ENCODE data around the gene KIRREL3. TPM values are rescaled to one million over a fixed set of nuclear protein-coding genes. Genes with fewer than 3 reads are reported as not detected.

Gene KIRREL3
- total RNA-seq, 1 donor from 2014 or later: 0.38 TPM

DNA sequence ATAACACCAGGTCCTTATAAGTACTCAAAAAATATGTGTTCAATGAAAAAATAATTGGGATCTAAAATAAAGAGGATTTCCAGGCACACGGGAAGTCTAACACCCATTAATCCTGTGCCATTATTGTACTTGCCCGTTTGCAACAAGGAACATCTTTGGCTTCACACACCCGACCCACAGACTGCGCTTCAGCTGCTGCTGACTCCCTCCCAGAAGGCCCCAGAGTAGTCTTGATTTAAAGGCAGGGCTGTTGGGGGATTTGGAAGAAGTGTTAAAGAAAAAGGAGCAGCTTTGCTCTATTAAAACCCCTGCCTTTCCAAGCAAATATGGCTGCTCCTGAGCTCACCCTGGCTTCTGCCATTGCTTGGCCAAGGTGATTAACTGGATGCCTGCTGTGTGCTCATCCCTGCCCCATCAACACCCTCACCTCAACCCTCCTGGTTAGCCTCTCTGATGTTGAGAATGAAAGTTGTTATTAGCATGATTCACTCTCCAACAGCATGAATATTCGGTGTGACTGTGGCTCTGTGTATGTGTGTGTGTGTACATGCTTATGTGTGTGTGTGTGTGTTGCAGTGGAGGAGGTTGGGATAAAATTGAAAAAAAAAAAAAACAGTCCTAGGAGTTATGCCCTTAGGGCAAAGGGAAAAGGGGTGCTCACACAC is 76.1 kb downstream of the KIRREL3 start:
- TF ChIP-seq, protein P1, sequence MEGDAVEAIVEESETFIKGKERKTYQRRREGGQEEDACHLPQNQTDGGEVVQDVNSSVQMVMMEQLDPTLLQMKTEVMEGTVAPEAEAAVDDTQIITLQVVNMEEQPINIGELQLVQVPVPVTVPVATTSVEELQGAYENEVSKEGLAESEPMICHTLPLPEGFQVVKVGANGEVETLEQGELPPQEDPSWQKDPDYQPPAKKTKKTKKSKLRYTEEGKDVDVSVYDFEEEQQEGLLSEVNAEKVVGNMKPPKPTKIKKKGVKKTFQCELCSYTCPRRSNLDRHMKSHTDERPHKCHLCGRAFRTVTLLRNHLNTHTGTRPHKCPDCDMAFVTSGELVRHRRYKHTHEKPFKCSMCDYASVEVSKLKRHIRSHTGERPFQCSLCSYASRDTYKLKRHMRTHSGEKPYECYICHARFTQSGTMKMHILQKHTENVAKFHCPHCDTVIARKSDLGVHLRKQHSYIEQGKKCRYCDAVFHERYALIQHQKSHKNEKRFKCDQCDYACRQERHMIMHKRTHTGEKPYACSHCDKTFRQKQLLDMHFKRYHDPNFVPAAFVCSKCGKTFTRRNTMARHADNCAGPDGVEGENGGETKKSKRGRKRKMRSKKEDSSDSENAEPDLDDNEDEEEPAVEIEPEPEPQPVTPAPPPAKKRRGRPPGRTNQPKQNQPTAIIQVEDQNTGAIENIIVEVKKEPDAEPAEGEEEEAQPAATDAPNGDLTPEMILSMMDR (IDR thresholded peaks at IDR 0.05; ENCODE audit: unreplicated experiment): no peak
- no peaks in the 10 kb centered on the region for H3K36me3 Mint-ChIP-seq (ENCODE audit: low read depth, unreplicated experiment)
- peaks cover 2% of the 10 kb centered on the region for H3K27me3 Mint-ChIP-seq (ENCODE audit: unreplicated experiment)
- no peaks in the 10 kb centered on the region for H3K9me3 Mint-ChIP-seq (ENCODE audit: unreplicated experiment)
- no peaks in the 10 kb centered on the region for H3K4me1 Mint-ChIP-seq (ENCODE audit: unreplicated experiment)
- H3K27ac Mint-ChIP-seq (ENCODE audit: unreplicated experiment): no peak overlapping the region
- DNase-seq (ENCODE audit: low spot score): no peak
- H3K4me3 Mint-ChIP-seq (ENCODE audit: unreplicated experiment): no peak overlapping the region

DNA sequence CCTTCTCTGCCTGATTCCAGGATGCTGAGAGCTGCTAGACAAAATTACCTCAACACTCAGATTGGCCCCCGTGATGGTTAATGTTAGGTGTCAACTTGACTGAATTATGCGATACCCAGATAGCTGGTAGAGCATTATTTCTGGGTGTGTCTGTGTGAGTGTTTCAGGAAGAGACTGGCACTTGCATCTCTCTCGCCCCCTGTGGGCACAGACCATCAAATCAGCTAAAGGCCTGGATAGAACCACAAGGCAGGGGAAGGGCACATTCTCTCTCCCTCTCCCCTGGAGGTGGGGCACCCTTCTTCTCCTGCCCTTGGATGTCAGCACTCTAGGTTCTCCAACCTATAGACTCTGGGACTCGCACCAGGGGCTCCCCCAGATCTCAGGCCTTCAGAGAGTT is 79.7 kb downstream of the KIRREL3 start:
- no peak for DNase-seq (ENCODE audit: low spot score)
- TF ChIP-seq, protein P1 (IDR thresholded peaks at IDR 0.05; ENCODE audit: unreplicated experiment): no peak

DNA sequence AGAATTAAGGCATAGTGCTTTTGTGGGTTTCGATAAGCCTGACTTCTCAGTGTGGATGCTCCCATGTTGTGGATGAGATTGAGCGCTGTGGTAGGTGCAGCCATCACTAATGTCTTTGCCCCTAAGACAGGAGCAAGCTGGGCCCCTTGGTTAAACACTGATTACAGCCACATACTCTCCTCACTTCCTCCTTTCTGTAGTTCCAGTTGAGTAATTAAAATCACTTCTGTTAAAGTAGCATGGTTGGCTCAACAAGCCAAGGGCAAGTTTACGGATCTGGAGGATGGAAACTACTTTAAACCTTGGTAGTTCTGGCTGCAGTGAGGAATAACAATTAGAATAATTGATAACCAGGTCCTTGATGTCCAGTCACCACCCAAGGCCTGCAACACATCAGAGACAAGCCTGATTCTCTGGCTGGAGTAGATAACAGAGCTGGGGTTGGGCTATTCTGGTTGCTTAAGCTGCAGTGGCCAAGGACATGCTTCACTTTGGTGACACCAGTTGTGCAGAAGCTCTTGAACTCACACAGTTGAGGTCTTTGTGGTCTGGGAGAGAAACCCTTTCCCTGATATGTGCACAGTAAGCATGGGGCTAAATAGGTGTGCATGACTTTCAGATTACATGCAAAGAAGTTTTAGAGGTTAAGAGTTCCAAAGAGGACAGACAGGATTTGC is 81.3 kb downstream of the KIRREL3 start:
- TF ChIP-seq, protein P1 (IDR thresholded peaks at IDR 0.05; ENCODE audit: unreplicated experiment): no peak
- Mint-ChIP-seq H3K36me3 (ENCODE audit: low read depth, unreplicated experiment) (no peaks in the 10 kb centered on the region), H3K27ac (ENCODE audit: unreplicated experiment) (no peak overlapping the region), H3K27me3 (ENCODE audit: unreplicated experiment) (peaks cover 2% of the 10 kb centered on the region), H3K9me3 (ENCODE audit: unreplicated experiment) (no peaks in the 10 kb centered on the region), H3K4me1 (ENCODE audit: unreplicated experiment) (no peaks in the 10 kb centered on the region), H3K4me3 (ENCODE audit: unreplicated experiment) (no peak overlapping the region)
- DNase-seq (ENCODE audit: low spot score): no peak

More for the DNA sequence above, 79.7 kb downstream of the KIRREL3 start:
- H3K4me1 Mint-ChIP-seq (ENCODE audit: unreplicated experiment): no peaks in the 10 kb centered on the region
- H3K9me3 Mint-ChIP-seq (ENCODE audit: unreplicated experiment): no peaks in the 10 kb centered on the region
- H3K36me3 Mint-ChIP-seq (ENCODE audit: low read depth, unreplicated experiment): no peaks in the 10 kb centered on the region
- no peak overlapping the region for H3K4me3 Mint-ChIP-seq (ENCODE audit: unreplicated experiment)
- peaks cover 2% of the 10 kb centered on the region for H3K27me3 Mint-ChIP-seq (ENCODE audit: unreplicated experiment)
- H3K27ac Mint-ChIP-seq (ENCODE audit: unreplicated experiment): no peak overlapping the region

DNA sequence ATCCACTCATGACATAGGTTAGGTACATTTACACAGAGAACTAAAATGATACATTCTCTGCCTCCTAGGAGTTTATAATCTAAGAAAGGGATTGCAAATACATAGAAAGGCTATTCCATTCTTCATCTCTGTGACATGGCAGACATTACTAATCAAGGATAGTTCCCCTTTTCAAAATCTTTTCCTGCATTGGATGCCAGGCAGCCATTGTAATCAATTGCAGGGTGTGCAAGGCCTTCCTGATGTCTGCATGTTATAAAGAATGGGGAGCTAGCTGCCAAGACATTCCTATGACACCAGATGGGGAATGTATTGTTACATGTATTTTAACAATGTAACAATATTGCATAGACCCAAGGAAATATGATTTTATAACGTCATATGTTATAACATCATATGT is 82.0 kb downstream of the KIRREL3 start:
- H3K4me1 Mint-ChIP-seq (ENCODE audit: unreplicated experiment): no peaks in the 10 kb centered on the region
- H3K36me3 Mint-ChIP-seq (ENCODE audit: low read depth, unreplicated experiment): no peaks in the 10 kb centered on the region
- H3K27ac Mint-ChIP-seq (ENCODE audit: unreplicated experiment): no peak overlapping the region
- H3K9me3 Mint-ChIP-seq (ENCODE audit: unreplicated experiment): no peaks in the 10 kb centered on the region
- DNase-seq (ENCODE audit: low spot score): no peak
- H3K4me3 Mint-ChIP-seq (ENCODE audit: unreplicated experiment): no peak overlapping the region
- peaks cover 2% of the 10 kb centered on the region for H3K27me3 Mint-ChIP-seq (ENCODE audit: unreplicated experiment)
- TF ChIP-seq, protein P1 (IDR thresholded peaks at IDR 0.05; ENCODE audit: unreplicated experiment): no peak

DNA sequence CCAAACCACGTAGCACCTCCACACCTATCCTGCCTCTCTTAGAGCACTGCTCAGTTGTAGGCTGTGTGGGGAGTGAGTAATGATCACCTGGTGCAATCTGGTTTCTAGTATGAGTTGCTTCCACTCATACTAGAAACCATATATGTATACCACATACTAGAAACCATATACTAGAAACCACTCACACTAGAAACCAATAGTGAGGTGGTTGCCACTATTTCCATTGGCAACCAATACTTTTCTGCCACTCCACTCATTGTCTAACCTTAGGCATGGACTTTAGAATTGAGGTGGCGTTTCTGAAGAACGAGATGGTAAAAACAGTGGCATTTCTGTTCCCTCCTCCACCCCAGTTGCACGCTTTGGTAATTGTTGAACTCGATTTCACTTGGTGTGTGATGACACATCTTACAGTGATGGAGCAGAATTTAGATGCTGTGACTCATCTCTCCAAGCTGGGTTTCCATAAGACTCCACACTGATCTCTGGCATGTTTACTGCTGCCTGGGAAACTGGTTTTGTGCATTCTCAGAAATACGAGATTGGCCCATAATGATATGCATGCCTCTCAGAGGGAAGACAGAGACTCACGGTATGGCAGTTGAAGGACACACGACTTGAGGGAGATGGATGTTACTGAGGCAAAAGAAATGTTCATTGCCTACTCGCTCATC is 82.9 kb downstream of the KIRREL3 start:
- Mint-ChIP-seq H3K27ac (ENCODE audit: unreplicated experiment) (no peak overlapping the region), H3K9me3 (ENCODE audit: unreplicated experiment) (no peaks in the 10 kb centered on the region), H3K4me3 (ENCODE audit: unreplicated experiment) (no peak overlapping the region), H3K4me1 (ENCODE audit: unreplicated experiment) (no peaks in the 10 kb centered on the region), H3K36me3 (ENCODE audit: low read depth, unreplicated experiment) (no peaks in the 10 kb centered on the region), H3K27me3 (ENCODE audit: unreplicated experiment) (peaks cover 2% of the 10 kb centered on the region)
- TF ChIP-seq, protein P1 (IDR thresholded peaks at IDR 0.05; ENCODE audit: unreplicated experiment): no peak
- no peak for DNase-seq (ENCODE audit: low spot score)
